NCI-H1105 (cell line): ENCODE data around the gene ADAMTS17.

Experiments
- DNase-seq: peaks from one replicate; lab custom pipeline; 2025; lab: John Stamatoyannopoulos, UW

Gene ADAMTS17

DNA sequence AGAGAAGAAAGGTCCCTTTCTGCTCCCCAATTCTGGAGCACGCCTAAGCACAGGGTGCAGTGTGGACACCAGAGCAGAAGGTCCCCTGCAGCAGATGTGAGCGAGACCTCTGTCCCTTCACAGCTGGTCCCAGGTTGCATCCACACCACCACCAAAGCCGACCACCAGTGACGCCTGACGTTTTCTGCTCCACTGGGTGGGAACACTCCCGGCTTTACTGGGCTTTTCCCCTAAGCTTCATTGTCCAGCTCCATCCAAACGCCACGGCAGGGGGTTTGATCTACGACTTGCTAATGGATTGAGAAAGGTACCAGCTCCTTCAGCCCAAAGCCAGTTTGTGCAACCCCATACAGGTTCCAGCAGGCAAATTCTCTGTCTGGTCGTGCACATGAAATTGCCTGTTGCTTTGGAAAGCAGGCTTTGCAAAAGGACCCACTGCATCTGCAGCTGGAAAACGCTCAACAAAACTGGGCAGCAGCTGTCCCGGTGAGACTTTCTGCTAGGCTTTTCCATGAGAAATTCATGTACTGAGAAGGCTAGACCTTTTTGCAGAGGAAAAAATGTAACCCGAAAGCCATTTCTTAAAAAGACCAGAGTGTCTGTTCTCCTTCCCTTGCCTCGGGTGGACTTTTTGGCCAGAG lies 31.1 kb downstream of the ADAMTS17 start:
- DNase-seq: no peak

- DNase-seq: no peak
These were observed 31.8 kb downstream of the ADAMTS17 start for GRCh38 chr15:100310041-100310405.

GRCh38 chr15:100309109-100310040 lies 32.4 kb downstream of the ADAMTS17 start:
- DNase-seq: no peak

DNA sequence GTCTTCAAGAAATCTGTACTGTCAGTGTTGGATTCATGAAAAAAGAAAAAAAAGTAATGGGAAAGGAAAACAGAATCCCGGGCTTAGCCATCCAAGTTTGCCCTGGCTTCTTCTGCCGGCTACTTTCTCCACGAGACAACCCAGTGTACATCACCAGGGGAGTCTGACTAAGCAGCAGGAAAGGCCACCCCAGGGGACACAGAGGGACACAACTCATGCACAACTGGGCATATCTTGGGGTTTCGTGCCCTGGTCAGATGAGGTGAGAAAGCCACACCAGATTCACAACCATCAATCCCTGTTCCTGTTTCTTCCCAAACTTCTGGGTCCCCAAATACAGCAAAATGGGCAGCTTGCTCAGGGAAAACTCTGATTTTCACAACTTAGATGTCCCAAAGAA lies 33.2 kb downstream of the ADAMTS17 start:
- no peak for DNase-seq

GRCh38 chr15:100308213-100308600 lies 33.6 kb downstream of the ADAMTS17 start:
- no peak for DNase-seq

GRCh38 chr15:100307241-100308212 lies 34.2 kb downstream of the ADAMTS17 start:
- no peak for DNase-seq

DNA sequence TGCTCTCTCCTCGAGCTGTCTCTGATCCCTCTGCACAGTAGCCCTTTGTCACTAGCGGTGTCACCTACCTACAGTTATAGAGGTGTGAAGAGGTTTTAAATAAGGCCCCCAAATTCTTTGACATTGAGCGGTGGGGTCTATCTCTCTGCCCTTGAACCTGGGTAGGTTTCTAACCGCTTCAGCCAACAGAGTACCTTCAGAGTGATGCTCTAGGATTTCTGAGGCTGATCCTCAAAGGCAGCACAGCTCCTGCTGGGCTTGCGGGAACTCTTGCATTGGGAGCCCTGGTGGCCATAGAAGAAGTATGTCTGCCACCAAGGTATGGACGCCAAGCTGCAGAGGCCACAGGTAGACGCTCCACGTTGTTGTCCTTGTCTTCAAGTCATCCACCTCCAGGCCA lies 35.7 kb downstream of the ADAMTS17 start:
- no peak for DNase-seq

GRCh38 chr15:100301910-100302431 lies 39.8 kb downstream of the ADAMTS17 start:
- no peak for DNase-seq

- DNase-seq: no peak
These were observed 43.5 kb downstream of the ADAMTS17 start for GRCh38 chr15:100298257-100298656.

DNA sequence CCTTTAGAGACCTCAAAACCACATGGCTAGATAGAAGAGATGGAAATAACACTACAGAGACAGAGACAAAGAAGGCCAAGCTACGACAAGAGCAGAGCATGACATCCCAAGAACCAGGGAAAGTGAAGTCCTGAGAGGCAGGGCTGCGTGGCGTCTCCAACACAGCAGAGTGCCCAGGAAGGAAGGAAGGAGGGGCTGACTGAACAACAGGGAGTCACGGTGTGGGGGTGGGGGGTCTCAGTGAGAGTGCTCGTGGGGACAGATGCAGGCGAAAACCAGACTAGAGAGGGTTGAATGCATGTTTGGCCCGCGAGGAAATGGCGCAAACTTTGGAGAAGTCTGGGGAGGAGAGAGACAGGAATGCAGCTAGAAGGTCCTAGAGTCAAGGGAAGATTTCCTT lies 44.0 kb downstream of the ADAMTS17 start:
- DNase-seq: no peak

DNA sequence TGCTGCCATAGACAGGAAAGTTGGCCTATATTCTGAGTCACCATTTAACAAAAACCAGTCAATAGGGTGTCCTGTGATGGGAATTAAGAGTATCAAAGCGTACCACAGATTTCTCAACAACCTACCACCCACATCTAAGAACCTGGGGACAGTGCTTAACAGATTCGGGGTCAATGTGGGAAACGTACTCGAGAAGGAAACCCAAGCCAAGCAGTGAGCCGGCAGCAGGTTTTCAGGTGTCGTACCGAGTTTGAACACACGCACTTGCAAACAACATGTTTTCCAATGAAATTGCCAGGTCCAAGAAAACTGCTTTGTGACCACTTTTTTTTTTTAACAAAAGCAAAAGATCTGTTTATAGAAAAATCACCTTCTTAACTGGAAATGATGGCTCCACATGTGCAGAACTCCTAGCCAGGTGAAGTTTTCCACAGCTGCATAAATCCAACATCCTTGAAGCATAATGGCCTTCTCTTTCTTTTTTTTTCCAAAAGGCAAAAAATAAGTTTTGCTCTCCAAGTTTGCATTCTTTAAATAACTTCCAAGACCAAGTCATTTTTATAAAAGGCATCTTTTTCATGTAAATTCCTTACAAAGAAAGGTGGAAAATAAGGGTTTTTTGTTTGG lies 45.7 kb downstream of the ADAMTS17 start:
- DNase-seq: no peak

DNA sequence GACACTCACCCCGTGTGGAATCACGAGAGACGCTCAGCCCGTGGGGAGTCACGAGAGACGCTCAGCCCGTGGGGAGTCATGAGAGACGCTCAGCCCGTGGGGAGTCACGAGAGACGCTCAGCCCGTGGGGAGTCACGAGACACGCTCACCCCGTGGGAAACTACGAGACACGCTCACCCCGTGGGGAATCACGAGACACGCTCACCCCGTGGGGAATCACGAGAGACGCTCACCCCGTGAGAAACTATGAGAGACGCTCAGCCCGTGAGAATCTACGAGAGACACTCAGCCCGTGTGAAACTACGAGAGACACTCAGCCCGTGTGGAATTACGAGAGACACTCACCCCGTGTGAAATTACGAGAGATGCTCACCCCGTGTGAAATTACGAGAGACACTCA lies 49.8 kb downstream of the ADAMTS17 start:
- no peak for DNase-seq

DNA sequence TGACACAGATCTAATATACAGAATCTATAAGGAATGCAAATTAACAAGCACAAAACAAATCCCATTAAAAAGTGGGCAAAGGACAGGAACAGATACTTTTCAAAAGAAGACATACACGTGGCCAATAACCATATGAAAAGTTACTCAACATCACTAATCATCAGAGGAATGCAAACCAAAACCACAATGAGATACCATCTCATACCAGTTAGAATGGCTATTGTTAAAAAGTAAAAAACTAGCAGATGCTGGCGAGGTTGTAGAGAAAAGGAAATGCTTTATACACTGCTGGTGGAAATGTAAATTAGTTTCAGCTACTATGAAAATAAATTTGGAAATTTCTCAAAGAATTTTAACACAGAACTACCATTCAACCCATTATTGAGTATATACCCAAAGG lies 50.7 kb downstream of the ADAMTS17 start:
- no peak for DNase-seq

GRCh38 chr15:100285641-100286295 lies 56.0 kb downstream of the ADAMTS17 start:
- DNase-seq: no peak

- DNase-seq: no peak
These were observed 57.1 kb downstream of the ADAMTS17 start for GRCh38 chr15:100284701-100285100.

DNA sequence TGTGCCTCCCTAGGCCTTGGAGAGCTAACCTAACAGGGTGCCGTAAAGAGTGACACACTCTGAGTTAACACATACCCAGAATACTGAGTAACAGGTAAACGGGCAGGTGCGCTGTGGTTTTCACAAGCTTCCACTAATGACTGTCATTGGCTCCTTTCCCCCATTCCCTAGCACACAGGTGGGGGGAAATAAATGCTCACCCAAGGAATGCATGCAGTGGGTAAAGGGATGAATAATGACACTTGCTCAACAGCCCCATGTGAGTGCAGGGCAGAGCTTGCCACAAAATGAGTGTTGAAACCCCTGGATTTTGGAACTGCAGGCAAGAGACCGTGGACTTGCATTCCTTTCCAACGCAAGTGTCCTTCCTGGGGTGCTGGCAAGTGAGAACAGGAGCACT lies 57.6 kb downstream of the ADAMTS17 start:
- DNase-seq: no peak

GRCh38 chr15:100281096-100281917 lies 60.5 kb downstream of the ADAMTS17 start:
- no peak for DNase-seq

DNA sequence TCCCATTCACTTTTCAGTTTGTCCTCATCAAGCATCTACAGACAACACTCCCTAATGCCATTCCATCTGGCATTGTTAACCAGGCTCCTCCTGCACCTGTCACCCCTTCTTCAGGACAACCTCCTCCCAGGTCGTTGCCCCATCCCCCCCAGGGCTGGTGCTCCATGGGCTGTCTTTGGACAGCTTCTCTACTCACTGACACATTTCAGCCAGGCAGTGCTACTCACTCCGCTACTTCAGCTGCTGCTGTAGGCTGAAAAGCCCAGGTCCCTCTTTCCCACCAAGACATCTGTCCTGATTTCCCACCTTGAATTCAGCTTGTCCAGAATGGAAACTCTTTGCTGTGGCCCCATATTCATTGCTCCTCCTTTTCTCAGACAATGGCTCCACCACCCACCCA lies 61.9 kb downstream of the ADAMTS17 start:
- DNase-seq: no peak

GRCh38 chr15:100279446-100279845 lies 62.3 kb downstream of the ADAMTS17 start:
- DNase-seq: no peak
